ENCODE measurements around the gene TAB2.

Gene TAB2

DNA sequence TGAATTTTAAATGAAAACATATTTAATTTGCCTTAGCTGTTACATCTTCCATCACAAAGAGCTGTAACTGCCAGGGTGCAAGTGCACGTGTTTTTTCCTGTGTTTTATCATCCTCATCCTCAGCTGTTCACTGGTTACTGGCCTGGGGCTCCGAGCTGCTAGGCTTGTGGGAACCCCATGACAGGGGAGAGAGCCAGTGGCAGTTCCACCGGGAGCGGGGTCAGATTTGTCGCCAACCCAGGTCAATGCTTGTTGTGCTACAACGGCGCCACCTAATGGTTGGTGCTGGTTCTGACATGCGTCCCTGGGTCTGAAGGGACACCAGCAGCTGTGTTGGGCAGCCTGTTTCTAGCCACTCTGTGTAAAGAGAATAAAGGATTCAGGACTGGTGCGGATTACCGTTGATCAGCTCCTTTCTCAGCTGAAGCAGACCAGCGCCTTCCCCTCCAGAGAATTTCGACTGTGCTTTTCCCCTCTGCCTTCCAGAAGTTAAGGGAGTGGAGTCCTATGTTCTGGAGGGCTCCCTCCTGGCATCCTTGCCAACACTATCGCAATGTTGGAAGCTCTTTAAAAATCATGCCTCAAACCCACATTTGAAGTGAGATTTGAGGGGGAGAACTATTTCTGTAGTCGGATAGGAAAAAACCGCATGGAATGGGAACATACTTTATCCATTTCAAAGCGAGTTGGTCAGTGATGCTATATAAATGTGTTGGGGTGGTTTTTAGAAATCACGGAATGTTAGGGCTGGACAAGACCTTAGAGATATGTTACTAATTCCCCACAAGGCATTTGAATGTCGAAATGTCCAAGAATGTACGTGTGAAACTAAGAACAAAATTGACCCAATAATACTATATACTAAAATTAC, 114.6 kb downstream of the TAB2 start:
- Histone ChIP-seq H3K4me3 (ENCODE audit: extremely low read depth, insufficient read depth, low read length, poor library complexity, severe bottlenecking) (no peak overlapping the region), H3K4me1 (ENCODE audit: control insufficient read depth, insufficient read depth, low read length, poor library complexity, severe bottlenecking) (no peaks in the 10 kb centered on the region), H3K9me3 (ENCODE audit: control insufficient read depth, low read length) (no peaks in the 10 kb centered on the region), H3K36me3 (ENCODE audit: control insufficient read depth, insufficient read depth, low read length) (no peaks in the 10 kb centered on the region), H3K27ac (ENCODE audit: low read depth, low read length, severe bottlenecking) (no peak overlapping the region)
- WGBS, 2 experiments (ENCODE audit: insufficient coverage in 2 of 2) = 20 to 23% methylated on average over 9 to 12 of the region's 19 CpGs

DNA sequence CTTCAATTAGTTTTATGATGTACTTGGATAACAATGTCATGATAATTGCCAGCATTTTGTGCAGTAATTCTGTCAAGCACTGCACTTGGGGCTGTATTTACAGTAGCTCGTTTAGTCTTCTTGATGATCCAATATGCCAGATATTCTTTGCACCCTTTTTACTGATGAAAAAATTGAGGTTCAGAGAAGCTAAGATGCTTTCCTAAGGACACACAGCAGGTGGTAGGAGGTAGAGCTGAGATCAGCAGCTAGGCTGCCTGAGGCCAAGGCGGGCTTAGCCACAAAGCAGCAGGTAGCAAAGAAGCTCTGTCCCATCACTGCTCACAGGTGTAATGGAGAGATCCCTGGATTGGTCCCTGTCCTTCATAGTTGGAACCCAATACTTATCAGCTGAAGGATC, 115.9 kb downstream of the TAB2 start:
- WGBS, 2 experiments (ENCODE audit: insufficient coverage in 2 of 2) = 75 to 92% methylated on average over 2 of the region's 2 CpGs

DNA sequence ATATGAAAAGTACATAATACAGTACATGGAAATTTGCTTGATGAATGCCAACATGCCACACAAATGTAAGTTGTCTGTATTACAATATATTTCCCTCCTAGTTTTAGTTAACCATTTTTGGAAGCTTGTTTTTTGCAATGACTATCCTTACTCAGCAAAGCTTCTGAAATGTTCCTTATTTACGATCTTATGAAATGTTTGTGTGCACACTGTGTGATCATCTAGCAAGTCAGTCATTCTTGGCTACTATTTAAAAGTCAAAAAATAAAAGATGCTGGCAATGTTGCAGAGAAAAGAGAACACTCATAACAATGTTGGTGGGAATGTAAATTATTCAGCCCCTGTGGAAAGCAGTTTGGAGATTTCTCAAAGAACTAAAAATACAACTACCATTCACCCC, 116.4 kb downstream of the TAB2 start:
- no peaks in the 10 kb centered on the region for H3K36me3 ChIP-seq (ENCODE audit: control insufficient read depth, insufficient read depth, low read length)
- no peak overlapping the region for H3K27ac ChIP-seq (ENCODE audit: low read depth, low read length, severe bottlenecking)
- no peaks in the 10 kb centered on the region for H3K9me3 ChIP-seq (ENCODE audit: control insufficient read depth, low read length)
- 100% methylated on average over 1 of the region's 1 CpG; no CpG with 5 or more reads in 1 of the 2 experiments for WGBS, 2 experiments (ENCODE audit: insufficient coverage in 2 of 2)
- no peak overlapping the region for H3K4me3 ChIP-seq (ENCODE audit: extremely low read depth, insufficient read depth, low read length, poor library complexity, severe bottlenecking)
- no peaks in the 10 kb centered on the region for H3K4me1 ChIP-seq (ENCODE audit: control insufficient read depth, insufficient read depth, low read length, poor library complexity, severe bottlenecking)

More for the DNA sequence above, 115.9 kb downstream of the TAB2 start:
- Histone ChIP-seq H3K4me1 (ENCODE audit: control insufficient read depth, insufficient read depth, low read length, poor library complexity, severe bottlenecking) (no peaks in the 10 kb centered on the region), H3K27ac (ENCODE audit: low read depth, low read length, severe bottlenecking) (no peak overlapping the region), H3K36me3 (ENCODE audit: control insufficient read depth, insufficient read depth, low read length) (no peaks in the 10 kb centered on the region), H3K9me3 (ENCODE audit: control insufficient read depth, low read length) (no peaks in the 10 kb centered on the region), H3K4me3 (ENCODE audit: extremely low read depth, insufficient read depth, low read length, poor library complexity, severe bottlenecking) (no peak overlapping the region)

DNA sequence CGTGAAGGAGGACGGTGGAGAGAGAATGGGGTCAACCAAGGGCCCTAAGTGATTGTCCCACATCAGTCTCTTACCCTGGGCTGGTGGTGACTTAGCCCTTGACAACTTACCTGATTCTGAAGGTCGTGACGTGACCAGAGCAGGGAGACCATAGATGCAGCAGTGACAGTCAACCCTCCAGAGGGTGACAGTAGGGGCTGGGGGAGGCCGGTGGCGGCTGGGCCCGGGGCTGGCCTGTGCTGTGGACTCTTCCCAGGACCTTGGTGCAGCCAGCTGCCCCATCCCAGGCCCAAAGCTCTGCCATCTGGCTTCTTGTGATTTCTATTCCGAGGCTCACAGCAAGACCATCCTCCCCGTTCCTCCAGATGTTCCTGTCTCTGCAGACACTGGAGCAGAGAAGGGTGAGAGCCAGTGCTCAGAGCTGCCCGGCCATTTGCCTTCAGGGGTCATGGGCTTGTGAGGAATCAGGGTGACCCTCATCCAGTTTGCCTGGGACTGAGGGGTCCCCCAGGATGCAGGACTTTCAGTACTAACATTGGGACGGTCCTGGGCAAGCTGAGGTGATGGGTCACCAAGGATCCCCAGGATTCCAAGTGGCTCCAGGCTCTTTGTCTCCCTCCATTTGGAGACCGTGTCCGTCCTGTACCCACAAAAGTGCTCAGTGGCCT, 118.5 kb downstream of the TAB2 start:
- no peak overlapping the region for H3K4me3 ChIP-seq (ENCODE audit: extremely low read depth, insufficient read depth, low read length, poor library complexity, severe bottlenecking)

DNA sequence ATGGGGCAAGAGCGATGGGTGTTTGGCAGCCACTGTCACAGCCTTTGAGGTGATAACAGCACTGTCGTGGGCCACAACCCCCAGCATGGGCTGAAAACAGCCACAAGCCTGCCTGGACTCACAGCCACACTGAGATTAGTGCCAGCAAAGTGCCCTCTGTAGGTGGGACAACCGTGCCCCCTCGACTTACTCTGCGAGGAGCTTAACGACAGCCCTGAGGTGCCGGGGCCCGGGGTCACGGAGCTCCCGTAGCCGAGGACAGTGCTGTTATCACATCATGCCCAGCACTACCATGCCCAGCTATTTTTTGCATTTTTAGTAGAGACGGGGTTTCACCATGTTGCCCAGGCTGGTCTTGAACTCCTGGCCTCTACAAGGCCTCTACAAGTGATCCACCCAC, 119.1 kb downstream of the TAB2 start:
- Histone ChIP-seq H3K4me3 (ENCODE audit: extremely low read depth, insufficient read depth, low read length, poor library complexity, severe bottlenecking) (no peak overlapping the region), H3K4me1 (ENCODE audit: control insufficient read depth, insufficient read depth, low read length, poor library complexity, severe bottlenecking) (peaks cover 10% of the 10 kb centered on the region), H3K27ac (ENCODE audit: low read depth, low read length, severe bottlenecking) (no peak overlapping the region), H3K36me3 (ENCODE audit: control insufficient read depth, insufficient read depth, low read length) (no peaks in the 10 kb centered on the region), H3K9me3 (ENCODE audit: control insufficient read depth, low read length) (no peaks in the 10 kb centered on the region)
- 90 to 98% methylated on average over 12 of the region's 12 CpGs for WGBS, 2 experiments (ENCODE audit: insufficient coverage in 2 of 2)

More for the DNA sequence above, 118.5 kb downstream of the TAB2 start:
- Histone ChIP-seq H3K9me3 (ENCODE audit: control insufficient read depth, low read length) (no peaks in the 10 kb centered on the region), H3K27ac (ENCODE audit: low read depth, low read length, severe bottlenecking) (no peak overlapping the region), H3K4me1 (ENCODE audit: control insufficient read depth, insufficient read depth, low read length, poor library complexity, severe bottlenecking) (peaks cover 7% of the 10 kb centered on the region), H3K36me3 (ENCODE audit: control insufficient read depth, insufficient read depth, low read length) (no peaks in the 10 kb centered on the region)
- WGBS, 2 experiments (ENCODE audit: insufficient coverage in 2 of 2) = 92 to 95% methylated on average over 10 to 13 of the region's 13 CpGs

DNA sequence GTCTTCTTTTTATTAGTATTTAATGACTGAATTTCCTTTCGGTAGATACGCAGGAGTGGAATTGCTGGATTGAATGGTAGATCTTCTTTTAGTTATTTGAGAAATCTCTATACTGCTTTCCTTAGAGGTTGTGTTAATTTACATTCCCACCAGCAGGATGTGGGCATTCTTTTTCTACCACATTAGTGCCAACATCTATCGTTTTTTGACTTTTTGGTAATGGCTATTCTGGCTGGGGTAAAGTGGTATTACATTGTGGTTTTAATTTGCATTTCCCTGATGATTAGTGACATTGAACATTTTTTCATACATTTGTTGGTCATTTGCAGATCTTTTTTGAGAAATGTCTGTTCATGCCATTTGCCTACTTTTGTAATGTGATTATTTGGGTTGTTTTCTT, 119.7 kb downstream of the TAB2 start:
- WGBS, 2 experiments (ENCODE audit: insufficient coverage in 2 of 2) = 100% methylated on average over 2 of the region's 3 CpGs
- no peaks in the 10 kb centered on the region for H3K36me3 ChIP-seq (ENCODE audit: control insufficient read depth, insufficient read depth, low read length)
- H3K4me1 ChIP-seq (ENCODE audit: control insufficient read depth, insufficient read depth, low read length, poor library complexity, severe bottlenecking) = peaks cover 10% of the 10 kb centered on the region
- H3K9me3 ChIP-seq (ENCODE audit: control insufficient read depth, low read length) = no peaks in the 10 kb centered on the region
- H3K4me3 ChIP-seq (ENCODE audit: extremely low read depth, insufficient read depth, low read length, poor library complexity, severe bottlenecking) = no peak overlapping the region
- H3K27ac ChIP-seq (ENCODE audit: low read depth, low read length, severe bottlenecking) = no peak overlapping the region

DNA sequence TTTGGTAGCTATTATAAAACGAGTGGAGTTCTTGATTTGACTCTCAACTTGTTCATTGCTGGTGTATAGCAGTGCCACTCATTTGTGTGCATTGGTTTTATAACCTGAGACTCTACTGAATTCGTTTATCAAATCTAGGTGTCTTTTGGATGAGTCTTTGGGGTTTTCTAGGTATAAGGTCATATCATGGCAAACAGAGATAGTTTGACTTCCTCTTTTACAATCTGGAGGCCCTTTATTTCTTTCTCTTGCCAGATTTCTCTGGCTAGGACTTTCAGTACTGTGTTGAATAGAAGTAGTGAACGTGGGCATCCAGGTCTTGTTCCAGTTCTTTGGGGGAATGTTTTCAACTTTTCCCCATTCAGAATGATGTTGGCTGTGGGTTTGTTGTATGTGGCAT, 121.3 kb downstream of the TAB2 start:
- Histone ChIP-seq H3K27ac (ENCODE audit: low read depth, low read length, severe bottlenecking) (no peak overlapping the region), H3K4me1 (ENCODE audit: control insufficient read depth, insufficient read depth, low read length, poor library complexity, severe bottlenecking) (peaks cover 14% of the 10 kb centered on the region), H3K9me3 (ENCODE audit: control insufficient read depth, low read length) (no peaks in the 10 kb centered on the region), H3K4me3 (ENCODE audit: extremely low read depth, insufficient read depth, low read length, poor library complexity, severe bottlenecking) (no peak overlapping the region), H3K36me3 (ENCODE audit: control insufficient read depth, insufficient read depth, low read length) (no peaks in the 10 kb centered on the region)
- WGBS, 2 experiments (ENCODE audit: insufficient coverage in 2 of 2) = 82 to 100% methylated on average over 1 to 2 of the region's 3 CpGs

DNA sequence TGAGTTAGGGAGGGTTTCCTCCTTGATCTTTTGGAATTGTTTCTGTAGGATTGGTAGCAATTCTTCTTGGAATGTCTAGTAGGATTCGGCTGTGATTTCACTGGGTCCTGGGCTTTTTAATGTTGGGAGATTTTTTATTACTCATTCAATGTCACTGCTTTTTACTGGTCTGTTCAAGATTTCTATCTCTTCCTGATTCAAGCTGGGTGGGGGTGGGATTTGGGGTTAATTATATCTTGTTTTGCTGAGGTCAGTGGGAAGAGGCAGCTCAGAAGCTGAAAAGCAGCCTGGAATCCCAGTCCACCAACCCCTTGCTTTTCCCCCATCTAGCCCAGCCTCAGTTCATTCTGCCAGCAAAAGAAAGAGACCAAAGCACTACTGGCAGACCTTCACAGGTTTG, 122.1 kb downstream of the TAB2 start:
- H3K9me3 ChIP-seq (ENCODE audit: control insufficient read depth, low read length) = no peaks in the 10 kb centered on the region
- H3K4me3 ChIP-seq (ENCODE audit: extremely low read depth, insufficient read depth, low read length, poor library complexity, severe bottlenecking) = no peak overlapping the region
- WGBS, 2 experiments (ENCODE audit: insufficient coverage in 2 of 2) = 100% methylated on average over 1 of the region's 1 CpG; no CpG with 5 or more reads in 1 of the 2 experiments
- no peak overlapping the region for H3K27ac ChIP-seq (ENCODE audit: low read depth, low read length, severe bottlenecking)
- peaks cover 14% of the 10 kb centered on the region for H3K4me1 ChIP-seq (ENCODE audit: control insufficient read depth, insufficient read depth, low read length, poor library complexity, severe bottlenecking)
- H3K36me3 ChIP-seq (ENCODE audit: control insufficient read depth, insufficient read depth, low read length) = no peaks in the 10 kb centered on the region

DNA sequence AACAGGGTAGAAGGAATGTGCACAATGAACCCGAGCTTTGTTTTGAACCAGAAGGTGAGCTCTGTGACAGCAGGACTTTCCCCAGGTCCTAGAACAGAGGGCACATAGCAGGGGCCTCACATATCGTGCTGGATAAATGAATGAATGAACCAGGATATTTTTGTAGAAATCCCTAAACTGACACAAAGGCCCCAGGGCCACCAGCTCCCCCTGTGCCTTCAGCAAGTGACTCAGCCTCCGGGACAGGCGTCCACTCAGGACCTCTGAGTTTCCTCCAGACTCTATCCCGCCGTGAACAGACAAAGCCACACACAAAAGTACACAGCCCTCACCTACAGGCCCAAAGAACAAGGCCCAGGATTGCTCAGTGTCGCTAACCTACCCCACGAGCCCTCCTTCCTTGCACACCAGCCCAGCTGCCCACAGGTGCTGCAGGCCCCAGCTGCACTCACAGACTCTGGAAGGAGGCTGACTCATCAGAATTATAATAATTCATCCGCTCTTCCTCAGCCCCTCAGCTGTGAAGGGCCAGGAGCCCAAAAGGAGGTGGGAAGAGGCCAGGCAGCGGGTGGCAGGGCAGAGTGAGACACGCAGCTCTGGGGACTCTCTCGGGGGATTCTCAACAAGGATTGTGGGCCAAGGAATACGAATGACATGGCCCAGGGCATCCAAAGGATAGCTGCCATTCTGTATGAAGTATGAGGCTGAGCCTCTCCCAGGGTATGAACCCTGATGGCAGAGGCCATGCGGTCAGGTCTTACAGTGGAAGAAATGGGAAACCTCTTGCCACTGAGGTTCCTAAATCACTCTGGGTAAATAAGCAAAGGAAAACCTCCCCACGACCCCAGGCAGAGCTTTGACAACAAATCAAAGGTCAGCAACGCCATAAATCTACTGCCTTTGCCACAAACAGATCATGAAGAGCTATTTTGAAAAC, 123.5 kb downstream of the TAB2 start:
- Histone ChIP-seq H3K4me3 (ENCODE audit: extremely low read depth, insufficient read depth, low read length, poor library complexity, severe bottlenecking) (no peak overlapping the region), H3K4me1 (ENCODE audit: control insufficient read depth, insufficient read depth, low read length, poor library complexity, severe bottlenecking) (peaks cover 14% of the 10 kb centered on the region), H3K36me3 (ENCODE audit: control insufficient read depth, insufficient read depth, low read length) (no peaks in the 10 kb centered on the region), H3K27ac (ENCODE audit: low read depth, low read length, severe bottlenecking) (no peak overlapping the region), H3K9me3 (ENCODE audit: control insufficient read depth, low read length) (no peaks in the 10 kb centered on the region)
- WGBS, 2 experiments (ENCODE audit: insufficient coverage in 2 of 2) = 87 to 93% methylated on average over 10 to 12 of the region's 16 CpGs

DNA sequence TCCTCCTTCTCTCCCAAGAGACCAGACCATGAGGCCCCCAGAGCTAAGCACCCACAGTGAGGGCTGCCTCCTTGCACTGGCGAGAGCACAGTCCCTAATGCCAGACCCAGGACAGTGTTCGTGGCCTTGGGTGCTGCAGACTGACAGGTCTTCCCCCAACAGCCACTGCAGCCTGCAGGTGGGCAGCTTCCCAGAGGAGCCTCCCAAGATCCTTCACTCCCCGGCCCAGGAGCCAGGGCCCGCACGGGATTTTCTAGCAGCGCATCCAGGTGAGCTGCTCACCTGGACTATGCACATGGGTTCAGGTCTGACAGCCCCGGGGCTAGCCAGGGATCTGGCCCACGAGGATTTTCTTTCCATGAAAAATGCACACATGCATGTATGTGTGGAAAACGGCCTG, 124.2 kb downstream of the TAB2 start:
- no peak overlapping the region for H3K4me3 ChIP-seq (ENCODE audit: extremely low read depth, insufficient read depth, low read length, poor library complexity, severe bottlenecking)
- no peaks in the 10 kb centered on the region for H3K36me3 ChIP-seq (ENCODE audit: control insufficient read depth, insufficient read depth, low read length)
- peaks cover 14% of the 10 kb centered on the region for H3K4me1 ChIP-seq (ENCODE audit: control insufficient read depth, insufficient read depth, low read length, poor library complexity, severe bottlenecking)
- H3K9me3 ChIP-seq (ENCODE audit: control insufficient read depth, low read length) = no peaks in the 10 kb centered on the region
- no peak overlapping the region for H3K27ac ChIP-seq (ENCODE audit: low read depth, low read length, severe bottlenecking)
- 88 to 94% methylated on average over 8 of the region's 9 CpGs for WGBS, 2 experiments (ENCODE audit: insufficient coverage in 2 of 2)
